Fibroblast of the aortic adventitia (primary cell): ENCODE data around the gene GNAT2. TPM values are rescaled to one million over a fixed set of nuclear protein-coding genes. Genes with fewer than 3 reads are reported as not detected.

Experiments used
- DNase-seq: peaks from one replicate; pipeline ENCODE4 v3.0.0-alpha.2; 2010; ENCODE audit warnings: low read depth
- H3K4me3 ChIP-seq: 2 replicates; pipeline ENCODE4 v1.5.1; 2011; ENCODE audit warnings: low read depth, mild to moderate bottlenecking, control low read depth, low read length, moderate library complexity
- CTCF ChIP-seq: IDR thresholded peaks from 2 replicates; pipeline ENCODE4 v1.5.1; 2011; ENCODE audit warnings: mild to moderate bottlenecking, low read length, control low read depth, inconsistent platforms; ENCODE audit not compliant: insufficient read depth
- total RNA-seq: library from RNA; depleted of rRNA; stranded (reverse); fragments of >200 nt; gene quantifications from 2 replicates; pipeline ENCODE4 v1.2.3, GENCODE V29; 2012; ENCODE audit warnings: low replicate concordance

GNAT2 gene
- total RNA-seq, 1 donor, result 0.18 TPM

DNA sequence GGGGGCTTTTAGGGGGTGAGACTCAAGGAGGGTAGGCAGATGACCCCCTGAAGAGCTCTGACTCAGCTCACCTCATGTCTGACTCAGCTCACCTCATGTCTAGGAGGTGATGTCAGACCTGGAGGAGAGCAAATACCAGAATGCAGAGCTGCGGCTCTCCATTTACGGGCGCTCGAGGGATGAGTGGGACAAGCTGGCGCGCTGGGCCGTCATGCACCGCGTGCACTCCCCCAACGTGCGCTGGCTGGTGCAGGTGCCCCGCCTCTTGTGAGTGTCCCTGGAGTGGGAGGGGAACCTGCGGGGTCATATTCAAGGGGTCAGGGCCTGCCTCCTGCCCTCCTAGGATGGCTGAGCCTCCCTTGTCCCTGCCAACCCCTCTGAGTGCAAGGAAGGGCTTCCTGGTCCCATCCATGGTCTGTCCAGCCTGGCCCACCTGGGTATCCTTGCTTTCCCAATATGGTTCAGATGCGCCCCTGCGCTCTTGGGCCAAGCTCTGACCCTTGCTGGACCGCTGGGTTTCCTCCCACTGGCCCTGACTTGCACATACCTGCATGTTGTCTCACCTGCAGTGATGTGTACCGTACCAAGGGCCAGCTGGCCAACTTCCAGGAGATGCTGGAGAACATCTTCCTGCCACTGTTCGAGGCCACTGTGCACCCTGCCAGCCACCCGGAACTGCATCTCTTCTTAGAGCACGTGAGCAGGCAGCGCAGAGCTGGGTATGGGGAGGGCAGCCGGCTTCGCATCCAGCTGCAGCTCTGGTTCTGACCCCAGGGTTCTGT, 9.3 kb upstream of the GNAT2 start:
- H3K4me3 ChIP-seq, result no peak overlapping the region
- no peak for TF ChIP-seq CTCF
- DNase-seq, result no peak

DNA sequence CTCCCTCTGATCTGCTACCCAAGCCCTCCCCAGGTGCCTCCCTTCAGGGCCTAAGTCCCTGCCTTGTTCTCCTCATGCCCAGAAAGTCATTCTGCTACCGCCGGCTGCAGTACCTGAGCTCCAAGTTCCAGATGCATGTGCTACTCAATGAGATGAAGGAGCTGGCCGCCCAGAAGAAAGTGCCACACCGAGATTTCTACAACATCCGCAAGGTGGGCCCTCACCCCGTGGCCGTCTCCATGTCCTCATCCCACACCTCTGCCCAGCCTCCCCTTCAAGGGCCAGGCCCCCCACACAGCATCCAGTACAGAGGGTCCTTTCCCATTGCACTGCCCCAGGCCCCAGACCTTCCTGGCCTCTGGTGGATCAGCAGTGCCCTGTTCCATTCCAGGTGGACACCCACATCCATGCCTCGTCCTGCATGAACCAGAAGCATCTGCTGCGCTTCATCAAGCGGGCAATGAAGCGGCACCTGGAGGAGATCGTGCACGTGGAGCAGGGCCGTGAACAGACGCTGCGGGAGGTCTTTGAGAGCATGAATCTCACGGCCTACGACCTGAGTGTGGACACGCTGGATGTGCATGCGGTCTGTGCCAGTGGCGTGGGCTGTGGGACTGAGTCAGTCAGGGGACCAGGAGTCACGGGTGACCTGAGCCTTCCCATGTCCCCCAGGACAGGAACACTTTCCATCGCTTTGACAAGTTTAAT, 8.4 kb upstream of the GNAT2 start:
- DNase-seq, result no peak
- TF ChIP-seq CTCF, result no peak
- no peak overlapping the region for H3K4me3 ChIP-seq

DNA sequence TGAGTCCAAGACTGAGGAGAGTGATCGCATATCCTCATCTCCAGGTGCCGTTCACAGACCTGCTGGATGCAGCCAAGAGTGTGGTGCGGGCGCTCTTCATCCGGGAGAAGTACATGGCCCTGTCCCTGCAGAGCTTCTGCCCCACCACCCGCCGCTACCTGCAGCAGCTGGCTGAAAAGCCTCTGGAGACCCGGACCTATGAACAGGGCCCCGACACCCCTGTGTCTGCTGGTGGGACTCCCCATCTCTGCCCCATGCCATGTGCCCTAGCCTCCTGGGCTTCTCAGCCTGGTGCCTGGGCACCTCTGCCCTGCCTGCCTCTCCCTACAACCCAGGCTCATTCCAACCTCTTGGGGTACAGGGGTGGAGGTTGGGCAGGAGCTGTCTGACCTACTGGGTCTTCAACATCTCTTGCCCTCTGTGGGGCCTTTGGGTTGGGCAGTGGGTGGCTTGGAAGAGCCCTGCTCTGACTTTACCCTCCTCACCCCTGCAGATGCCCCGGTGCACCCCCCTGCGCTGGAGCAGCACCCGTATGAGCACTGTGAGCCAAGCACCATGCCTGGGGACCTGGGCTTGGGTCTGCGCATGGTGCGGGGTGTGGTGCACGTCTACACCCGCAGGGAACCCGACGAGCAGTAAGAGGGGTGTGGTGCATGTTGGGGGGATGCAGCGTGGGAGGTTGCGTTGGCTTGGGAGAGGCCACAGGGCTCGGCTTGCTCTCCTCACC, 7.4 kb upstream of the GNAT2 start:
- no peak for DNase-seq
- H3K4me3 ChIP-seq, result no peak overlapping the region
- TF ChIP-seq CTCF, result no peak

DNA sequence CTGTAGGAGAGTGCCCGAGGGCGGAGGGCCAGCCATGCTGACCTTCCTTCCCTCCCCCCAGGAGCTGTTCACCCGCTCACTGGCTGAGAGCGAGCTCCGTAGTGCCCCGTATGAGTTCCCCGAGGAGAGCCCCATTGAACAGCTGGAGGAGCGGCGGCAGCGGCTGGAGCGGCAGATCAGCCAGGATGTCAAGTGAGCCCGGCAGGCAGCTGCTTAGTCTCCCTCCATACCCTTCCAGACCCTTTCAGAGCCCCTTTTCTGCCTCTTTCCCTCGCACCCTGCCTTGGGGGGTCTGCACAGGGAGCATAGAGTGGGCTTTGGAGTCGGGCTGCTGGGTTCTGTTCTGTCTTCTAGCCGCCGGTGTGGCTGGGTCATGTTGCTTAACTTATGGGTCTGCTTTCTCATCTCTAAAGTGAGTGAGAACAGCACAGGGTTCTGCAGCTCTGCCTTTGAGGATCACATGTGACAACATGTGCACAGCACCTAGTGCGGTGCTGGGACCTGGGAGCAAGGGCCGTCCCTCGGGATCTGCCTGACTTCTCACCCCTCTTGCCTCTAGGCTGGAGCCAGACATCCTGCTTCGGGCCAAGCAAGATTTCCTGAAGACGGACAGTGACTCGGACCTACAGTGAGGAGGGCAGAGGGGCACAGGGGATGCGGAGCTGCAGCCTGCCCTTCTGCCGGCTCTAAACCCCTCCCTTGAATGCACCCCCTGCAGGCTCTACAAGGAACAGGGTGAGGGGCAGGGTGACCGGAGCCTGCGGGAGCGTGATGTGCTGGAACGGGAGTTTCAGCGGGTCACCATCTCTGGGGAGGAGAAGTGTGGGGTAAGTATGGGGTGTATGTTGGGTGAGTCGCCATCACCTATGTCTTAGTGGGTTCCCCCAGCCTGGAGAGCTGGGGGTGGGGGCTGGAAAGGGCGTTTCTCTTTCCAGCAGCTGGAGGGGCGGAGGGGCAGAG, 6.5 kb upstream of the GNAT2 start:
- TF ChIP-seq CTCF, result no peak
- H3K4me3 ChIP-seq, result no peak overlapping the region
- DNase-seq, result no peak

DNA sequence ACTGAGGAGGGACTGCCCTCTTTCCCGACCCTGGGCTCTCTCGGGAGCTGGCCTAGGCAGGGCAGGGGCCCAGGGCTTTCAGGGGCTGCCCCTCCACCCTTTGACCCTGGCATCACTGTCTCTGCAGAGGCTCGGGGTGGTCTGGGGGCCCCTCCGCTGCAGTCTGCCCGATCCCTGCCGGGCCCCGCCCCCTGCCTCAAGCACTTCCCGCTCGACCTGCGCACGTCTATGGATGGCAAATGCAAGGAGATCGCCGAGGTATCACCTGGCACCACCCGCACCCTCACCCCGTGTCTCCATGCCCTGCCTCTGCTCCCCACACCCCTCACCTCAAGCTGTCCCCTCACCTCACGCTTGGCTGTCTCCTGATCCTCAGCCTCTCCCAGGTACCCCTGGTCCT, 5.8 kb upstream of the GNAT2 start:
- DNase-seq, result no peak
- no peak overlapping the region for H3K4me3 ChIP-seq
- no peak for TF ChIP-seq CTCF

GRCh38 chr1:109624201-109625010, 5.0 kb upstream of the GNAT2 start:
- no peak for DNase-seq
- peak overlapping the region; percentile 44 for H3K4me3 ChIP-seq
- no peak for TF ChIP-seq CTCF
